Smooth muscle cell of the umbilical artery (primary cell): ENCODE measurements around the gene KCNJ1. TPM values are rescaled to one million over a fixed set of nuclear protein-coding genes. Genes with fewer than 3 reads are reported as not detected.

Source experiments
- total RNA-seq: library from RNA; depleted of rRNA; stranded (reverse); fragments of >200 nt; gene quantifications from 2 replicates; pipeline ENCODE4 v1.2.3, GENCODE V29; 2014

Gene KCNJ1
- not detected in 2 replicates for total RNA-seq

GRCh38 chr11:128867277-128867676 is at the start of gene KCNJ1:
TSS of gene KCNJ1 (minus strand) at chr11:128867296. CDS start at chr11:128840243, 27,053 bp downstream.

DNA sequence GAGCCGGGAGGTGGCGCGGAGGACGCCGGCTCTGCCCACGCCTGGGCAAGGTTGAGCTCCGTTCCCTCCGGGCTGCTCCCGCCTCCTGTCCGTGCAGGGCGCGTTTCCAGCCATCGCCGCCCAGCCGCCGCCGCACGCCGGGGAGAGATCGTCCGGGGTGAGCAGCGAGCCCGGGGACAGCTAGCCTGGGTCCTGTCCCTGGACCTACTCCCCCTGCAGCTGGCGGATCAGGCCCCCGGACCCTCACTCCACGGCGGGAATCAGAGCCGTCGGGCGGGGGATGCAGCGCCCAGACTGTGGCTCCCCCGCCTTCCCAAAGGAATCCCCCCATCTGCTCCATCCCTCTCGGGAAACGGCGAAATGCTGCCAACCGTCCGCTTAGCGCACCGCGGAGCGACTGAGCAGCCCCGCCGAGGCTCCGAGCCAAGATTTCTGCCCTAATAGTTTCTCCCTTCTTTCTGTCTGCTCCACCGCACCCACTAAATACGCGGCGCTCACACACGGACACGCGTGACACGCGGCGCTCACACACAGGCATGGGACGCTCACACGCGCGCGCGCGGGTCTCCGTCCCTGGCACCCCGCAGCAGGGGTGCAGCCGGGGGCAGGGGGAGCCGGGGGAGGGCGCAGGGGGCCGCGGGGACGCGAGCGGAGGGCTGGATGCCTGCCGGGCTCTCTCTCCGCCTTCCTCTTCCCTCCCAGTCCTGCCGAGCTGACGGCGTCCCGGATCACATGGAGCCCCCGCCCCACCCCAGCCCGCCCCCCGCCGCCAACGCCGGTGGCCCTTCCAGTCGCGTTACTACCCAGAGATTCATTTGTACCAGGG is 23.7 kb upstream of the KCNJ1 start, which contains the start of gene KCNJ5:
TSS of gene KCNJ5 (plus strand) at position 814 of the 826 bp plus-strand sequence. CDS start 19,918 bp downstream, outside the sequence.

Other genes with a start within 250 kb of the KCNJ1 start
- gene FLI1, start 173.2 kb downstream of the KCNJ1 start, total RNA-seq: 12.1 and 14.8 TPM in 2 replicates
- not detected in 2 replicates for gene KCNJ5, start 24.1 kb upstream of the KCNJ1 start, total RNA-seq
- gene TP53AIP1, start 75.6 kb upstream of the KCNJ1 start, total RNA-seq: not detected in 2 replicates